ENCODE results near the gene ITGB4.

DNA sequence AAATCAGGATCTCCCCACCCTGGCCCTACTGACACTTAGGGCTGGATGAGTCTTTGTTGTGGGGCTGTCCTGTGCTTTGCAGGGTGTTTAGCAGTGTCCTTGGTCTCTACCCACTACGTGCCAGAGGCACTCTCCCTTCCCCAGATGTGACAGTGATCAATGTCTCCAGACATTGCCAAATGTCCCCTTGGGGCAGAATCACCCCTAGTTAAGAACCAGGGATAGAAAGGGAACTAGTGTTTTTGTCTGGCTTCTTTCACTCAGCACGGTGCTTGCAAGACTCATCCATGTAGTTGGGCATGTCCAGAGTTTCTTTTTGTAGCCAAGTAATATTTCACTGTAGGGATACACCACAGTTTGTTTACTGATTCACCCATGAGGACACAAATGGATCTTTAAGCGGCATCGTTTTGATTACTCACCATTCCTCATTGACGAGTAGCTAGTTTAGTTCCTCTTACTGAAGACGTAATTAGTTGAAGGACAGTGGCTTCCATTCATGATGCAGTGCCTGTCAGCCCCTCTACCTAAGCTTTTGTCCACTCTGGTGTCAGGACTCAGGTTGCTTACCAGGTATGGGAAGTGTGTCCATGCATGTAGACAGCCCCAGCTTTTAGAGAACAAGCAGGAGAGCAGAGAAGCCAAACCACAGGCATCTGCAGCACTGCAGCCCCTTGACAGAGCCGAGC, 26.0 kb upstream of the ITGB4 start:
- TF ChIP-seq POLR2A (IDR thresholded peaks at IDR 0.05; ENCODE audit: low read length) (no peak), GATA1 (IDR thresholded peaks at IDR 0.05; ENCODE audit: low read depth, low read length) (no peak)

All from erythroblast (primary cell).